GM18867 (cell line): Measurements from ENCODE around the gene PDCD7.
"Not testable (repeated sequence)": the region's sequence is repeated elsewhere in the genome, so short reads cannot be mapped to it uniquely, and the experiment has no call there.

Experiments used
- ATAC-seq: cut with Tn5 transposase; IDR thresholded peaks from one replicate; pipeline ENCODE4 v1.9.1; 2021; ENCODE audit warnings: mild to moderate bottlenecking, moderate library complexity; ENCODE audit not compliant: unreplicated experiment

The PDCD7 gene

GRCh38 chr15:65130941-65131340, 2.7 kb downstream of the PDCD7 start:
- no peak for ATAC-seq

- ATAC-seq: no peak
Measured at GRCh38 chr15:65115542-65115941, 18.1 kb downstream of the PDCD7 start.

GRCh38 chr15:65115086-65115485, 18.5 kb downstream of the PDCD7 start, which contains the start of gene UBAP1L:
TSS of gene UBAP1L (minus strand) at chr15:65115200. CDS start at chr15:65106215, 8,985 bp downstream.
- ATAC-seq: no peak

GRCh38 chr15:65110676-65111292, 22.8 kb downstream of the PDCD7 start:
- no peak for ATAC-seq

- no peak for ATAC-seq
Measured at GRCh38 chr15:65106011-65106590, 27.5 kb downstream of the PDCD7 start.

- ATAC-seq: no peak
Measured at GRCh38 chr15:65105038-65105437, 28.6 kb downstream of the PDCD7 start.

- ATAC-seq: no peak
Measured at GRCh38 chr15:65102912-65103311, 30.7 kb downstream of the PDCD7 start.

GRCh38 chr15:65101891-65102708, 31.5 kb downstream of the PDCD7 start:
- ATAC-seq: no peak

- ATAC-seq: no peak
Measured at GRCh38 chr15:65101411-65101890, 32.2 kb downstream of the PDCD7 start.

GRCh38 chr15:65100442-65100841, 33.2 kb downstream of the PDCD7 start:
- ATAC-seq: no peak

- not testable (repeated sequence) for ATAC-seq
Measured at GRCh38 chr15:65099801-65100200, 33.8 kb downstream of the PDCD7 start.

GRCh38 chr15:65099336-65099735, 34.3 kb downstream of the PDCD7 start:
- no peak for ATAC-seq

GRCh38 chr15:65097651-65098263, 35.9 kb downstream of the PDCD7 start:
- ATAC-seq: no peak

- ATAC-seq: no peak
Measured at GRCh38 chr15:65096481-65097385, 36.9 kb downstream of the PDCD7 start.

- no peak for ATAC-seq
Measured at GRCh38 chr15:65095747-65096104, 37.9 kb downstream of the PDCD7 start.

GRCh38 chr15:65095011-65095746, 38.4 kb downstream of the PDCD7 start:
- ATAC-seq: no peak

- no peak for ATAC-seq
Measured at GRCh38 chr15:65094294-65094995, 39.2 kb downstream of the PDCD7 start.

- not testable (repeated sequence) for ATAC-seq
Measured at GRCh38 chr15:65093793-65094170, 39.8 kb downstream of the PDCD7 start.
